Measurements from ENCODE around the gene ZNF839. TPM values are rescaled to one million over a fixed set of nuclear protein-coding genes. Genes with fewer than 3 reads are reported as not detected.
"Not testable (repeated sequence)": the region's sequence is repeated elsewhere in the genome, so short reads cannot be mapped to it uniquely, and the experiment has no call there.

ZNF839 gene
- total RNA-seq, 4 donors from 2014 or later, result 6.7 to 14.1 (median 11.1) TPM

DNA sequence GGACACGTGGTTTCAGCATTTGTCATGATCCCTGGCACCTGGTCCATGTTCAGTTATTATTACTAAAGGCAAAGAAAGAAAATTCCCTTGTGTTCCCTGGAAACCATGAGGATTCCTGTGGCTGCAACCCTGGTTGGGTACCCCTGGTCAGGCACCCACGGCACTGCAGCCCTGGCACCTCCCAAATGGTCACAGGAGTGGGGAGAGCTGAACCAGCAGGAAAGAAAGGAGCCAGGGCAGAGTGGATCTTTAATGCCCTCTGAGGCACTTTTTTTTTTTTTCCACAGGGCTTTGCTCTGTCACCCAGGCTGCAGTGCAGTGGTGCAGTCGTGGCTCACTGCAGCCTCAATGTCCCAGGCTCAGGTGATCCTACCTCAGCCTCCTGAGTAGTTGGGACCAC is 25.7 kb downstream of the ZNF839 start:
- H3K4me3 ChIP-seq, result no peak overlapping the region
- no peaks in the 10 kb centered on the region for H3K9me3 ChIP-seq
- H3K27me3 ChIP-seq, result no peaks in the 10 kb centered on the region
- H3K27ac ChIP-seq, result no peak overlapping the region
- WGBS, 2 donors (ENCODE audit: low coverage in 1 of 2), result 90% methylated on average over 3 of the region's 3 CpGs; no CpG with 5 or more reads in 1 of the 2 donors
- no peaks in the 10 kb centered on the region for H3K4me1 ChIP-seq
- H3K36me3 ChIP-seq, result peaks cover 0 to 51% (median 17%) of the 10 kb centered on the region in 4 donors
- intact Hi-C loops (cut with DNase I; ENCODE audit: low total_unique reads), result no loop called here
- in situ Hi-C loops (cut with MboI; ENCODE audit: low pct_ligation_motif_present in 1 of 4, low pct_unique_long_range_greater_than_20kb in 1 of 4, low sequenced_read_pairs in 3 of 4), result no loop called here
- TF ChIP-seq, protein P1, sequence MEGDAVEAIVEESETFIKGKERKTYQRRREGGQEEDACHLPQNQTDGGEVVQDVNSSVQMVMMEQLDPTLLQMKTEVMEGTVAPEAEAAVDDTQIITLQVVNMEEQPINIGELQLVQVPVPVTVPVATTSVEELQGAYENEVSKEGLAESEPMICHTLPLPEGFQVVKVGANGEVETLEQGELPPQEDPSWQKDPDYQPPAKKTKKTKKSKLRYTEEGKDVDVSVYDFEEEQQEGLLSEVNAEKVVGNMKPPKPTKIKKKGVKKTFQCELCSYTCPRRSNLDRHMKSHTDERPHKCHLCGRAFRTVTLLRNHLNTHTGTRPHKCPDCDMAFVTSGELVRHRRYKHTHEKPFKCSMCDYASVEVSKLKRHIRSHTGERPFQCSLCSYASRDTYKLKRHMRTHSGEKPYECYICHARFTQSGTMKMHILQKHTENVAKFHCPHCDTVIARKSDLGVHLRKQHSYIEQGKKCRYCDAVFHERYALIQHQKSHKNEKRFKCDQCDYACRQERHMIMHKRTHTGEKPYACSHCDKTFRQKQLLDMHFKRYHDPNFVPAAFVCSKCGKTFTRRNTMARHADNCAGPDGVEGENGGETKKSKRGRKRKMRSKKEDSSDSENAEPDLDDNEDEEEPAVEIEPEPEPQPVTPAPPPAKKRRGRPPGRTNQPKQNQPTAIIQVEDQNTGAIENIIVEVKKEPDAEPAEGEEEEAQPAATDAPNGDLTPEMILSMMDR (IDR thresholded peaks at IDR 0.05), result no peak
- no peak for TF ChIP-seq POLR2A (IDR thresholded peaks at IDR 0.05)
- TF ChIP-seq POLR2AphosphoS5 (IDR thresholded peaks at IDR 0.05), result no peak
- TF ChIP-seq EP300 (IDR thresholded peaks at IDR 0.05; ENCODE audit: low read depth), result no peak
- DNase-seq, result no peak

DNA sequence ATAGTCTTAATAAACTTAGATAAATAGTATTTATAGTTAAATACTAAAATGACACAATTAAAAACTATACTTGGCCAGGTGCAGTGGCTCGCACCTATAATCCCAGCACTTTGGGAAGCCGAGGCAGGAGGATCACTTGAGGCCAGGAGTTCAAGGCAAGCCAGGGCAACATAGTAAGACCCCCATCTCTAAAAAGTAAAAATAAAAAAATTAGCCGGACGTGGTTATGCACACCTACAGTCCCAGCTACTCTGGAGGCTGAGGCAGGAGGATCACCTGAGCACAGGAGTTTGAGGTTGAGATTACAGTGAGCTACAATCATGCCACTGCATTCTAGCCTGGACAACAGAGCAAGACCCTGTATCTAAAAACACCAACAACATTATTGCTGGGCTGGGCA is 27.1 kb downstream of the ZNF839 start:
- Histone ChIP-seq H3K9me3 (no peaks in the 10 kb centered on the region), H3K4me1 (no peaks in the 10 kb centered on the region), H3K36me3 (peaks cover 0 to 44% (median 15%) of the 10 kb centered on the region in 4 donors), H3K27ac (no peak overlapping the region), H3K4me3 (no peak overlapping the region), H3K27me3 (no peaks in the 10 kb centered on the region)
- DNase-seq, result no peak
- WGBS, 2 donors (ENCODE audit: low coverage in 1 of 2), result 93 to 96% methylated on average over 4 of the region's 4 CpGs
- TF ChIP-seq POLR2AphosphoS5 (IDR thresholded peaks at IDR 0.05) (no peak), EP300 (IDR thresholded peaks at IDR 0.05; ENCODE audit: low read depth) (no peak), POLR2A (IDR thresholded peaks at IDR 0.05) (no peak)
- TF ChIP-seq, protein P1 (IDR thresholded peaks at IDR 0.05), result no peak
- in situ Hi-C loops (cut with MboI; ENCODE audit: low pct_ligation_motif_present in 1 of 4, low pct_unique_long_range_greater_than_20kb in 1 of 4, low sequenced_read_pairs in 3 of 4), result no loop called here
- intact Hi-C loops (cut with DNase I; ENCODE audit: low total_unique reads), result no loop called here

DNA sequence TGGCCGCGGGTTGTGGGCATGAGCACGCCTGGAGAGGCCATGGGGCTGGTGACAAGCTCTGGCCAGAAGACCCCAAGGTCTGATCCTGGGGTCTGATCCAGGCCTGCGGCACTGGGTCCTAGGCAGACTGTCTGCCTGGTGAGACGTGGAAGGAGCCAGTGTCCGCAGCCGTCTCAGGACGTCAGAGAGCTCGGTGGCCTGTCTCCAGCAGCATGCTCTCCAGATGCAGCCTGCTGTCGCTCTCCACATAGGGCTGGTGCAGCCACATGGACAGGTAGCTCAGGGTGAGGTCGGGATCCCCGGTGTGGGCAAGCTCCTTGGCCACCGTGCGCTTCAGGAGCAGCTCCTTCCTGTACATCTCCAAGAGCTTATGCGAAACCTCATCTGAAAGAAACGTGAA is 28.8 kb downstream of the ZNF839 start:
- TF ChIP-seq POLR2A (IDR thresholded peaks at IDR 0.05) (no peak), EP300 (IDR thresholded peaks at IDR 0.05; ENCODE audit: low read depth) (no peak), POLR2AphosphoS5 (IDR thresholded peaks at IDR 0.05) (no peak)
- TF ChIP-seq, protein P1 (IDR thresholded peaks at IDR 0.05), result no peak
- Histone ChIP-seq H3K36me3 (peaks cover 0 to 46% (median 19%) of the 10 kb centered on the region in 4 donors), H3K4me3 (no peak overlapping the region), H3K9me3 (no peaks in the 10 kb centered on the region), H3K27ac (no peak overlapping the region), H3K27me3 (no peaks in the 10 kb centered on the region), H3K4me1 (no peaks in the 10 kb centered on the region)
- in situ Hi-C loops (cut with MboI; ENCODE audit: low pct_ligation_motif_present in 1 of 4, low pct_unique_long_range_greater_than_20kb in 1 of 4, low sequenced_read_pairs in 3 of 4) (no loop called here), intact Hi-C loops (cut with DNase I; ENCODE audit: low total_unique reads) (no loop called here)
- no peak for DNase-seq
- WGBS, 2 donors (ENCODE audit: low coverage in 1 of 2), result 90% methylated on average over 16 of the region's 16 CpGs; no CpG with 5 or more reads in 1 of the 2 donors

DNA sequence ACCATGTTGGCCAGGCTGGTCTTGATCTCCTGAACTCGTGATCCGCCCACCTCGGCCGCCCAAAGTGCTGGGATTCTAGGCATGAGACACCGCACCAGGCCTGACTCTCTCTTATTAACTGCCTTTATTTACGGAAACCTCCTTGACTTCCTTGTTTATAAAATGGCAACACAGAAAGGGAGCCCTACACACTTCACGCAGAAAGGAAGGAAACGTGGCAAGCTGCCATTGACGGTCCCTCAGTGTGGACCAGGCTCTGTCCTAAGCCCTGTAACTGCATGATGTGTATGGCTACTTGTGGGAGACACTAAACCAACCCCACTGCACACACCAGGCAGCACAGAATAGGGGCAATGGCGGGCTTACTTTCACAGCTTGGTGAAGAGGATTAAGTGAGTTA is 31.5 kb downstream of the ZNF839 start:
- intact Hi-C loops (cut with DNase I; ENCODE audit: low total_unique reads) (no loop called here), in situ Hi-C loops (cut with MboI; ENCODE audit: low pct_ligation_motif_present in 1 of 4, low pct_unique_long_range_greater_than_20kb in 1 of 4, low sequenced_read_pairs in 3 of 4) (loop anchor here in 1 of 4 donors (25.0 kb wide), 1 partner anchor 161 kb away; the partner anchor contains the start of gene ANKRD9)
- H3K27ac ChIP-seq, result peak overlapping the region in 1 of 4 donors; percentile 28
- peaks cover 0 to 55% (median 22%) of the 10 kb centered on the region in 4 donors for H3K36me3 ChIP-seq
- H3K4me1 ChIP-seq, result no peaks in the 10 kb centered on the region
- H3K4me3 ChIP-seq, result no peak overlapping the region
- 73 to 76% methylated on average over 7 to 10 of the region's 10 CpGs for WGBS, 2 donors (ENCODE audit: low coverage in 1 of 2)
- TF ChIP-seq EP300 (IDR thresholded peaks at IDR 0.05; ENCODE audit: low read depth) (no peak), POLR2A (IDR thresholded peaks at IDR 0.05) (no peak), POLR2AphosphoS5 (IDR thresholded peaks at IDR 0.05) (no peak)
- TF ChIP-seq, protein P1 (IDR thresholded peaks at IDR 0.05), result no peak
- no peak for DNase-seq
- H3K9me3 ChIP-seq, result no peaks in the 10 kb centered on the region
- no peaks in the 10 kb centered on the region for H3K27me3 ChIP-seq

DNA sequence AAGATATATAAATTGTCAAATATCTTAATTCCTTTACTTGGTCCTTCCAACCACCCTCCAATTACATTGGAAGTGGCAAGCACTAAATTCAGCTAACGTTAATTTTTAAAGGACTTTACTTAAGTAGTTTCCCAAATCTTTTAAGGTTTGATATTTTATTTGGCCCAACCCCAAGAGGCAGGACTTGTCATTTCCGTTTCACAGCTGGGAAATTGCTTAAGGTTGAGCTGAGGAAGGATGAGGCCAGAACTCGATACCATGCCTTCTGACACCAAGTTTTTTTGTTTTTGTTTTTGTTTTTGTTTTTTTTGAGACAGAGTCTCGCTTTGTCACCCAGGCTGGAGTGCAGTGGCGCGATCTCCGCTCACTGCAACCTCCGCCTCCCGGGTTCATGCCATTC is 32.0 kb downstream of the ZNF839 start:
- 81 to 84% methylated on average over 6 to 9 of the region's 9 CpGs for WGBS, 2 donors (ENCODE audit: low coverage in 1 of 2)
- H3K4me3 ChIP-seq; H3K9me3 ChIP-seq; H3K27me3 ChIP-seq; DNase-seq; intact Hi-C loops (cut with DNase I; ENCODE audit: low total_unique reads); H3K4me1 ChIP-seq: not testable (repeated sequence)
- in situ Hi-C loops (cut with MboI; ENCODE audit: low pct_ligation_motif_present in 1 of 4, low pct_unique_long_range_greater_than_20kb in 1 of 4, low sequenced_read_pairs in 3 of 4), result loop anchor here in 1 of 4 donors (25.0 kb wide), 1 partner anchor 161 kb away; the partner anchor contains the start of gene ANKRD9
- H3K36me3 ChIP-seq, result peaks cover 0 to 54% (median 22%) of the 10 kb centered on the region in 4 donors
- peak overlapping the region in 1 of 4 donors; percentile 28 for H3K27ac ChIP-seq

Measured in transverse colon (tissue), 4 donors.